ENCODE measurements around the gene CLDN6.

CLDN6 gene

DNA sequence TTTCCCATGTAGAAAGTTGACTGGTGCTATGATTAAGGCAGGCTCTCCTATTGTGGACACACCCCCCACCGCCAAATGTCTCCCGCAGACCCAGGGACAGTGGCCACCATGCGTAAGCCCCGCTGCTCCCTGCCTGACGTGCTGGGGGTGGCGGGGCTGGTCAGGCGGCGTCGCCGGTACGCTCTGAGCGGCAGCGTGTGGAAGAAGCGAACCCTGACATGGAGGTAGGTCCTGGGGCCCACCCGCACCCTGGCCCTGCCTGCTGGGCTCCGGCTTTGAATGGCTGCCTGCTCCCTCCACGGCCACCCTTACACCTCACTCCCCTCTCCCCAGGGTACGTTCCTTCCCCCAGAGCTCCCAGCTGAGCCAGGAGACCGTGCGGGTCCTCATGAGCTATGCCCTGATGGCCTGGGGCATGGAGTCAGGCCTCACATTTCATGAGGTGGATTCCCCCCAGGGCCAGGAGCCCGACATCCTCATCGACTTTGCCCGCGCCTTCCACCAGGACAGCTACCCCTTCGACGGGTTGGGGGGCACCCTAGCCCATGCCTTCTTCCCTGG, 32.0 kb upstream of the CLDN6 start:
- no peak for DNase-seq (ENCODE audit: low read depth)
- TF ChIP-seq CTCF (conservative IDR thresholded peaks at IDR 0.05; ENCODE audit: low read depth, low read length): no peak
- no peak overlapping the region for H3K4me3 ChIP-seq (ENCODE audit: low read length)

GRCh38 chr16:3047387-3047720, 29.4 kb upstream of the CLDN6 start:
- DNase-seq (ENCODE audit: low read depth): no peak
- no peak overlapping the region for H3K4me3 ChIP-seq (ENCODE audit: low read length)
- TF ChIP-seq CTCF (conservative IDR thresholded peaks at IDR 0.05; ENCODE audit: low read depth, low read length): no peak

DNA sequence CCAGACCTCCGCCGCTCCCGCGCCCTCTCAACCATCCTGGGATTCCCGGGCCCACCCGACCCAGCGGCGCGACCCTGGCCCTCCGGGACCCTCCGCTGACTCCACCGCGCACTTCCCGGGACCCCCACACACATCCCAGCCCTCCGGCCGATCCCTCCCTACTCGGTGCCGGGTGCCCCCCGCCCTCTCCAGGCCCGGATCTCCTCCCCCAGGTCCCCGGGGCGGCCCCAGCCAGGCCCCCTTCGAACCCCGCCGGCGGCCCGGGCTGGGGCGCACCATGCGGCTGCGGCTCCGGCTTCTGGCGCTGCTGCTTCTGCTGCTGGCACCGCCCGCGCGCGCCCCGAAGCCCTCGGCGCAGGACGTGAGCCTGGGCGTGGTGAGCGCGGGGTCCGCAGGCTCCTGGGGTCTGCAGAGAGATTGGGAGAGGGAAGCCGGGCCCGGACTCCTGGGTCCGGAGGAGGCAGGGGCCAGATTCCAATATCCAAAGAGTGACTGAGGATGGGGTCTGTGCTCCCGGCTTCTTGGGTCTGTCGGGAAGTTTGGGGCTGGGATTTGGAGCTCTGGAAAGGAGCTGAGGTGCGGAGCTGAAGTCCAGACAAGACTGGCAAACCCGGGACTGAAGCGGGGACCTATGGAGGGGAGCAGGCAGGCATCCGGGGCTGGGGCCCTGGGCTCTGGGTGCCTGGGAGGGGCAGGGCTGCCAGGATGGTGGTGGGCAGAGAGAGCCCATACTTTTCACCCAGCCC, 28.8 kb upstream of the CLDN6 start:
- no peak for DNase-seq (ENCODE audit: low read depth)
- no peak for TF ChIP-seq CTCF (conservative IDR thresholded peaks at IDR 0.05; ENCODE audit: low read depth, low read length)
- H3K4me3 ChIP-seq (ENCODE audit: low read length): no peak overlapping the region

GRCh38 chr16:3045758-3046640, 28.0 kb upstream of the CLDN6 start, which contains the start of gene MMP25:
MMP25 (plus strand) TSS chr16:3046561; CDS start chr16:3046918, 357 bp downstream.
- no peak for DNase-seq (ENCODE audit: low read depth)
- no peak for TF ChIP-seq CTCF (conservative IDR thresholded peaks at IDR 0.05; ENCODE audit: low read depth, low read length)
- peak within 1 kb of the TSS; percentile 32 for H3K4me3 ChIP-seq (ENCODE audit: low read length)

DNA sequence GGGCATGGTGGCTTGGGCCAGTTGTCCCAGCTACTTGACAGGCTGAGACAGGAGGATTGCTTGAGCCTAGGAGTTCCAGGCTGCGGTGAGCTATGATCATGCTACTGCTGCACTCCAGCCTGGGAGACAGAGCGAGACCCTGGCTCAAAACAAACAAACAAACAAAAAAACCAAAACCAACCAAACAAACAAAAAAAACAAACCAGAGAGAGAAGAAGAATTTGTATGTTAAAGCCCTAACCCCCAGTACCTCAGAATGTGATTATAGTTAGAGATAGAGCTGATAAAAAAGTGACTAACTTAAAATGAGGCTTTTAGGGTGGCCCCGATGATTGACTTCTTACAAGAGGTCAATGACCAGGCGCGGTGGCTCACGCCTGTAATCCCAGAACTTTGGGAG, 26.7 kb upstream of the CLDN6 start:
- no peak for DNase-seq (ENCODE audit: low read depth)
- H3K4me3 ChIP-seq (ENCODE audit: low read length): no peak overlapping the region
- no peak for TF ChIP-seq CTCF (conservative IDR thresholded peaks at IDR 0.05; ENCODE audit: low read depth, low read length)

DNA sequence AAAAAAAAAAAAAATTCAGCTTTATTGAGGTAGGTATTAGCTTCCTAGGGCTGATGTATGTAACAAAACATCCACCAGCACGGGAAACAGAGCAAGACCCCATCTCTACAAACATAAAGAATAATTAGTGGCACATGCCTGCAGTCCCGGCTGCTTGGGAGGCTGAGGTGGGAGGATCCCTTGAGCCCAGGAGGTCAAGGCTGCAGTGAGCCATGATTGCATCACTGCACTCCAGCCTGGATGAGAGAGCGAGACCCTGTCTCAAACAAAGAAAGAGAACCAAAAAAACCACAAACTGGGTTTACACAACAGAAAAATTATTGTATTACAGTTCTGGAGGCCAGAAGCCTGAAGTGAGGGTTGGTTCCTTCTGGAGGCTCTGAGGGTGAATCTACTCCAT, 24.4 kb upstream of the CLDN6 start:
- no peak for DNase-seq (ENCODE audit: low read depth)
- no peak overlapping the region for H3K4me3 ChIP-seq (ENCODE audit: low read length)
- TF ChIP-seq CTCF (conservative IDR thresholded peaks at IDR 0.05; ENCODE audit: low read depth, low read length): no peak
